ENCODE measurements around the gene COA5. TPM values are rescaled to one million over a fixed set of nuclear protein-coding genes. Genes with fewer than 3 reads are reported as not detected.

Gene COA5
- total RNA-seq, 2 experiments from 2014 or later, result 21.6 to 25.3 TPM

- peak; percentile 64 for DNase-seq
- ChIA-PET CTCF (interaction anchor here (0.5 to 2.1 kb wide), 8 partner anchors 11 to 197 kb away, joined by 3 to 5 read pairs (median 4); partner anchors contain the start of genes COA5 and UNC50), POLR2A (interaction anchor here (0.9 kb wide), 1 partner anchor 47 kb away, joined by 5 read pairs; no protein-coding TSS in a partner anchor)
- peaks cover 42% of the 10 kb centered on the region for H3K4me1 Mint-ChIP-seq
- H3K4me3 Mint-ChIP-seq, result no peak overlapping the region
- H3K27ac Mint-ChIP-seq, result peak overlapping the region; percentile 80
- no peaks in the 10 kb centered on the region for H3K27me3 Mint-ChIP-seq
- H3K36me3 Mint-ChIP-seq (ENCODE audit: low read depth), result peaks cover 65% of the 10 kb centered on the region
- H3K9me3 Mint-ChIP-seq, result no peaks in the 10 kb centered on the region
Observed at GRCh38 chr2:98634406-98635092, 26.2 kb upstream of the COA5 start.

- no peak overlapping the region for H3K27ac Mint-ChIP-seq
- peaks cover 68% of the 10 kb centered on the region for H3K36me3 Mint-ChIP-seq (ENCODE audit: low read depth)
Observed at GRCh38 chr2:98632351-98632750, 24.0 kb upstream of the COA5 start.

GRCh38 chr2:98623657-98624056 is 15.3 kb upstream of the COA5 start:
- CTCF ChIA-PET, result interaction anchor here (0.6 to 1.1 kb wide), 2 partner anchors 11 to 516 kb away, joined by 3 read pairs; no protein-coding TSS in a partner anchor
- Mint-ChIP-seq H3K27me3 (no peaks in the 10 kb centered on the region), H3K4me1 (peaks cover 23% of the 10 kb centered on the region), H3K27ac (peak overlapping the region; percentile 46), H3K9me3 (no peaks in the 10 kb centered on the region), H3K4me3 (no peak overlapping the region), H3K36me3 (ENCODE audit: low read depth) (peaks cover 64% of the 10 kb centered on the region)
- POLR2A ChIA-PET, result no interaction called here
- no peak for DNase-seq

More at GRCh38 chr2:98632351-98632750, 24.0 kb upstream of the COA5 start:
- H3K4me1 Mint-ChIP-seq, result peaks cover 25% of the 10 kb centered on the region
- no peak for DNase-seq
- H3K27me3 Mint-ChIP-seq, result no peaks in the 10 kb centered on the region
- POLR2A ChIA-PET, result no interaction called here
- CTCF ChIA-PET, result interaction anchor here (1.4 to 2.9 kb wide), 3 partner anchors 13 to 17 kb away, joined by 3 to 13 read pairs (median 4); no protein-coding TSS in a partner anchor
- H3K4me3 Mint-ChIP-seq, result no peak overlapping the region
- H3K9me3 Mint-ChIP-seq, result no peaks in the 10 kb centered on the region

GRCh38 chr2:98617149-98617548 is 8.8 kb upstream of the COA5 start:
- CTCF ChIA-PET, result interaction anchor here (1.1 to 1.6 kb wide), 2 partner anchors 12 to 16 kb away, joined by 3 read pairs; no protein-coding TSS in a partner anchor
- peaks cover 29% of the 10 kb centered on the region for H3K4me1 Mint-ChIP-seq

GRCh38 chr2:98615481-98615880 is 7.2 kb upstream of the COA5 start:
- no peak for DNase-seq
- peak overlapping the region; percentile 59 for H3K27ac Mint-ChIP-seq
- peaks cover 37% of the 10 kb centered on the region for H3K4me1 Mint-ChIP-seq
- no peak overlapping the region for H3K4me3 Mint-ChIP-seq
- no peaks in the 10 kb centered on the region for H3K27me3 Mint-ChIP-seq
- peaks cover 67% of the 10 kb centered on the region for H3K36me3 Mint-ChIP-seq (ENCODE audit: low read depth)
- H3K9me3 Mint-ChIP-seq, result no peaks in the 10 kb centered on the region
- CTCF ChIA-PET, result interaction anchor here (0.6 kb wide), 1 partner anchor 1967 kb away, joined by 3 read pairs; no protein-coding TSS in a partner anchor
- POLR2A ChIA-PET, result no interaction called here

More at GRCh38 chr2:98617149-98617548, 8.8 kb upstream of the COA5 start:
- DNase-seq, result no peak
- Mint-ChIP-seq H3K27me3 (no peaks in the 10 kb centered on the region), H3K4me3 (no peak overlapping the region), H3K9me3 (no peaks in the 10 kb centered on the region), H3K27ac (peak overlapping the region; percentile 58), H3K36me3 (ENCODE audit: low read depth) (peaks cover 69% of the 10 kb centered on the region)
- POLR2A ChIA-PET, result no interaction called here

GRCh38 chr2:98614024-98614739 is 5.9 kb upstream of the COA5 start:
- Mint-ChIP-seq H3K4me1 (peaks cover 47% of the 10 kb centered on the region), H3K9me3 (no peaks in the 10 kb centered on the region), H3K36me3 (ENCODE audit: low read depth) (peaks cover 66% of the 10 kb centered on the region), H3K27ac (peak overlapping the region; percentile 69), H3K4me3 (no peak overlapping the region), H3K27me3 (no peaks in the 10 kb centered on the region)
- POLR2A ChIA-PET, result no interaction called here
- DNase-seq, result no peak
- CTCF ChIA-PET, result interaction anchor here (1.7 kb wide), 1 partner anchor 35 kb away, joined by 4 read pairs; no protein-coding TSS in a partner anchor

GRCh38 chr2:98608962-98609604 is 771 bp upstream of the COA5 start:
- peaks cover 65% of the 10 kb centered on the region for H3K4me1 Mint-ChIP-seq
- H3K36me3 Mint-ChIP-seq (ENCODE audit: low read depth), result peaks cover 34% of the 10 kb centered on the region
- peak overlapping the region; percentile 92 for H3K4me3 Mint-ChIP-seq
- no peaks in the 10 kb centered on the region for H3K27me3 Mint-ChIP-seq
- no peaks in the 10 kb centered on the region for H3K9me3 Mint-ChIP-seq
- peak overlapping the region; percentile 95 for H3K27ac Mint-ChIP-seq
- ChIA-PET POLR2A (no interaction called here), CTCF (interaction anchor here (0.5 to 1.1 kb wide), 6 partner anchors 40 to 530 kb away, joined by 3 to 4 read pairs (median 3); no protein-coding TSS in a partner anchor)
- DNase-seq, result no peak

GRCh38 chr2:98607741-98608115 is 584 bp downstream of the COA5 start:
- no peaks in the 10 kb centered on the region for H3K27me3 Mint-ChIP-seq
- H3K4me1 Mint-ChIP-seq, result peaks cover 63% of the 10 kb centered on the region
- ChIA-PET CTCF (interaction anchor here (1.4 to 1.8 kb wide), 2 partner anchors 11 to 26 kb away, joined by 4 read pairs; no protein-coding TSS in a partner anchor), POLR2A (no interaction called here)
- H3K9me3 Mint-ChIP-seq, result no peaks in the 10 kb centered on the region
- H3K36me3 Mint-ChIP-seq (ENCODE audit: low read depth), result peaks cover 24% of the 10 kb centered on the region
- H3K4me3 Mint-ChIP-seq, result peak overlapping the region; percentile 92
- peak overlapping the region; percentile 95 for H3K27ac Mint-ChIP-seq
- no peak for DNase-seq

GRCh38 chr2:98607104-98607503 is 1.2 kb downstream of the COA5 start:
- DNase-seq, result no peak
- CTCF ChIA-PET, result interaction anchor here (0.6 to 1.8 kb wide), 3 partner anchors 10 to 432 kb away, joined by 3 to 4 read pairs (median 4); no protein-coding TSS in a partner anchor
- Mint-ChIP-seq H3K4me1 (peaks cover 63% of the 10 kb centered on the region), H3K36me3 (ENCODE audit: low read depth) (peaks cover 24% of the 10 kb centered on the region), H3K4me3 (peak overlapping the region; percentile 92), H3K27ac (peak overlapping the region; percentile 95), H3K27me3 (no peaks in the 10 kb centered on the region), H3K9me3 (no peaks in the 10 kb centered on the region)
- POLR2A ChIA-PET, result no interaction called here

GRCh38 chr2:98606431-98606830 is 1.9 kb downstream of the COA5 start:
- no peak overlapping the region for H3K4me3 Mint-ChIP-seq
- no peak overlapping the region for H3K27ac Mint-ChIP-seq

GRCh38 chr2:98605076-98605475 is 3.2 kb downstream of the COA5 start:
- DNase-seq, result no peak
- H3K27me3 Mint-ChIP-seq, result no peaks in the 10 kb centered on the region
- H3K9me3 Mint-ChIP-seq, result no peaks in the 10 kb centered on the region
- ChIA-PET CTCF (interaction anchor here (1.3 kb wide), 1 partner anchor 13 kb away, joined by 3 read pairs; no protein-coding TSS in a partner anchor), POLR2A (no interaction called here)
- peaks cover 17% of the 10 kb centered on the region for H3K36me3 Mint-ChIP-seq (ENCODE audit: low read depth)
- H3K4me3 Mint-ChIP-seq, result no peak overlapping the region
- H3K27ac Mint-ChIP-seq, result no peak overlapping the region
- H3K4me1 Mint-ChIP-seq, result peaks cover 45% of the 10 kb centered on the region

More at GRCh38 chr2:98606431-98606830, 1.9 kb downstream of the COA5 start:
- ChIA-PET POLR2A (no interaction called here), CTCF (interaction anchor here (0.6 to 1.8 kb wide), 4 partner anchors 11 to 432 kb away, joined by 3 to 4 read pairs (median 3); no protein-coding TSS in a partner anchor)
- Mint-ChIP-seq H3K36me3 (ENCODE audit: low read depth) (peaks cover 23% of the 10 kb centered on the region), H3K4me1 (peaks cover 58% of the 10 kb centered on the region), H3K27me3 (no peaks in the 10 kb centered on the region), H3K9me3 (no peaks in the 10 kb centered on the region)
- DNase-seq, result no peak

- ChIA-PET CTCF (interaction anchor here (1.3 kb wide), 1 partner anchor 13 kb away, joined by 3 read pairs; no protein-coding TSS in a partner anchor), POLR2A (no interaction called here)
- no peak overlapping the region for H3K4me3 Mint-ChIP-seq
- no peaks in the 10 kb centered on the region for H3K27me3 Mint-ChIP-seq
- DNase-seq, result no peak
- H3K36me3 Mint-ChIP-seq (ENCODE audit: low read depth), result peaks cover 19% of the 10 kb centered on the region
- H3K9me3 Mint-ChIP-seq, result no peaks in the 10 kb centered on the region
- no peak overlapping the region for H3K27ac Mint-ChIP-seq
- H3K4me1 Mint-ChIP-seq, result peaks cover 42% of the 10 kb centered on the region
Observed at GRCh38 chr2:98604547-98604946, 3.8 kb downstream of the COA5 start.
